A549 (cell line): ENCODE measurements around the gene SH3GL2. TPM values are rescaled to one million over a fixed set of nuclear protein-coding genes. Genes with fewer than 3 reads are reported as not detected.
A peak's percentile ranks its signal among the peaks of the same experiment; 100 is the strongest.

Experiments used
- ATAC-seq, 2 experiments: fragments of 200-7000 bp in 1 of 2; fragments of >200 bp in 1 of 2; cut with Nextera tagmentation in 1 of 2; cut with Tn5 transposase in 1 of 2; 3 replicates each; pipeline versions ENCODE4 v1.8.0 to v1.9.1; 2018 to 2020; ENCODE audit warnings: mild to moderate bottlenecking in 1 of 2, moderate library complexity in 1 of 2
- CTCF ChIA-PET: fragments of 300-600 bp; sonication (Branson Sonifier 250); formaldehyde crosslinking; extraction: SDS; loops from one replicate; lab custom pipeline; 2021; ENCODE audit warnings: antibody characterized with exemption, inconsistent platforms; lab: Yijun Ruan, JAX
- POLR2A ChIA-PET: fragments of 350-600 bp; formaldehyde crosslinking; extraction: SDS; loops from one replicate; lab custom pipeline; 2021; ENCODE audit warnings: antibody characterized with exemption, inconsistent platforms; lab: Yijun Ruan, JAX
- DNase-seq, 2 experiments: peaks; one replicate each; pipeline versions ENCODE4 v3.0.0 to v3.0.0-alpha.2; 2011 to 2016; ENCODE audit warnings: low read depth in 1 of 2, low spot score in 1 of 2
- FAIRE-seq: peaks from 2 replicates; lab custom pipeline; 2011; peaks lifted over from hg19 to GRCh38; lab: Jason Lieb, UNC
- H3K27ac ChIP-seq, 2 experiments: fragments of >200 bp; sonication (Bioruptor Twin); formaldehyde crosslinking; 3 replicates each; pipeline ENCODE4 v1.5.1; 2016 to 2017
- H3K4me1 ChIP-seq: fragments of >200 bp; sonication (Bioruptor Twin); formaldehyde crosslinking; 3 replicates; pipeline ENCODE4 v1.6.1; 2016
- H3K4me2 ChIP-seq: fragments of >200 bp; sonication (Bioruptor Twin); formaldehyde crosslinking; 3 replicates; pipeline ENCODE4 v1.6.1; 2016
- H3K4me3 ChIP-seq: fragments of >200 bp; sonication (Bioruptor Twin); formaldehyde crosslinking; 3 replicates; pipeline ENCODE4 v1.5.1; 2016
- H3K9me3 ChIP-seq: fragments of >200 bp; sonication (Bioruptor Twin); formaldehyde crosslinking; 3 replicates; pipeline ENCODE4 v1.6.1; 2016
- BCL3 ChIP-seq: fragments of >200 bp; sonication (Bioruptor Twin); formaldehyde crosslinking; IDR thresholded peaks from 3 replicates; pipeline ENCODE4 v1.6.1; 2016
- CBX2 ChIP-seq: fragments of 200-600 bp; sonication (generic); IDR thresholded peaks from 2 replicates; pipeline ENCODE4 v1.6.1; 2016; ENCODE audit warnings: low read depth, mild to moderate bottlenecking, borderline replicate concordance
- CHD4 ChIP-seq: fragments of 200-600 bp; sonication (generic); IDR thresholded peaks from 2 replicates; pipeline ENCODE4 v1.6.1; 2016; ENCODE audit warnings: antibody characterized with exemption, mild to moderate bottlenecking, borderline replicate concordance
- CTCF ChIP-seq: fragments of >200 bp; sonication (Bioruptor Twin); formaldehyde crosslinking; IDR thresholded peaks from 3 replicates; pipeline ENCODE4 v1.5.1; 2016
- E2F6 ChIP-seq: IDR thresholded peaks from 2 replicates; pipeline ENCODE4 v1.6.1; 2012; ENCODE audit warnings: low read depth, borderline replicate concordance
- ESRRA ChIP-seq: fragments of 150-350 bp; IDR thresholded peaks from 2 replicates; pipeline ENCODE4 v1.6.1; 2014; ENCODE audit warnings: mild to moderate bottlenecking, low read length, borderline replicate concordance
- HMGXB4 ChIP-seq: fragments of 250-450 bp; sonication (Bioruptor Pico); IDR thresholded peaks from 2 replicates; pipeline ENCODE4 v1.5.0; 2021; ENCODE audit warnings: mild to moderate bottlenecking, moderate library complexity, borderline replicate concordance
- HOXB13 ChIP-seq: fragments of 250-450 bp; sonication (Bioruptor Pico); IDR thresholded peaks from 2 replicates; pipeline ENCODE4 v1.5.0; 2020; ENCODE audit warnings: low read depth, mild to moderate bottlenecking, moderate library complexity
- HOXB5 ChIP-seq: fragments of 250-450 bp; sonication (Bioruptor Pico); IDR thresholded peaks from 2 replicates; pipeline ENCODE4 v1.5.0; 2020; ENCODE audit warnings: mild to moderate bottlenecking, moderate library complexity
- KDM1A ChIP-seq: fragments of 200-600 bp; sonication (generic); IDR thresholded peaks from 2 replicates; pipeline ENCODE4 v1.6.1; 2016; ENCODE audit warnings: low read depth, mild to moderate bottlenecking
- KDM5A ChIP-seq: fragments of 200-600 bp; sonication (generic); IDR thresholded peaks from 2 replicates; pipeline ENCODE4 v1.6.1; 2016; ENCODE audit warnings: antibody characterized with exemption, mild to moderate bottlenecking
- MAX ChIP-seq: IDR thresholded peaks from 2 replicates; pipeline ENCODE4 v1.6.1; 2012
- MAZ ChIP-seq: fragments of 150-350 bp; IDR thresholded peaks from 2 replicates; pipeline ENCODE4 v1.6.1; 2014; ENCODE audit warnings: antibody characterized with exemption, low read depth, low read length, borderline replicate concordance
- NPAS2 ChIP-seq: fragments of 250-450 bp; sonication (Bioruptor Pico); IDR thresholded peaks from 2 replicates; pipeline ENCODE4 v1.8.0; 2022; ENCODE audit warnings: mild to moderate bottlenecking, moderate library complexity, borderline replicate concordance
- PBX3 ChIP-seq: IDR thresholded peaks from 2 replicates; pipeline ENCODE4 v1.6.1; 2012
- POLR2AphosphoS2 ChIP-seq: conservative IDR thresholded peaks from 2 replicates; pipeline ENCODE4 v1.6.1; 2012; ENCODE audit warnings: low read length, improper control_type of control experiment, inconsistent platforms
- RAD21 ChIP-seq, 2 experiments: fragments of >200 bp in 1 of 2; sonication (Bioruptor Twin) in 1 of 2; formaldehyde crosslinking in 1 of 2; IDR thresholded peaks in 1 of 2; conservative IDR thresholded peaks in 1 of 2; 2 replicates in 1 of 2; 3 replicates in 1 of 2; pipeline ENCODE4 v1.6.1; 2012 to 2018; ENCODE audit warnings: inconsistent platforms in 1 of 2
- SMC3 ChIP-seq: fragments of >200 bp; sonication (Bioruptor Twin); formaldehyde crosslinking; IDR thresholded peaks from 3 replicates; pipeline ENCODE4 v1.6.1; 2018; ENCODE audit warnings: inconsistent platforms
- USF2 ChIP-seq: fragments of 450-650 bp; IDR thresholded peaks from 2 replicates; pipeline ENCODE4 v1.6.1; 2014; ENCODE audit warnings: antibody characterized with exemption
- WGBS: methylation state at CpG from one replicate; pipeline ENCODE4 v1.1.6; 2017; ENCODE audit errors: missing lambda C conversion rate; 5-methylcytosine and 5-hydroxymethylcytosine counted together
- polyA minus RNA-seq: library from RNA; depleted of rRNA, polyadenylated mRNA; stranded (reverse); fragments of >200 nt; gene quantifications from 2 replicates; pipeline ENCODE4 v1.2.3, GENCODE V29; 2011; rRNA and poly(A)+ RNA removed
- polyA plus RNA-seq, 4 experiments: library from polyadenylated mRNA; depleted of rRNA in 3 of 4; stranded (reverse); fragments of >200 nt; fragmentation: RNase III in 1 of 4; extraction: RNeasy Plus Mini Kit Qiagen cat#74134 plus additional on column Dnase treatment in 1 of 4; gene quantifications; 2 replicates in 3 of 4; 3 replicates in 1 of 4; pipeline ENCODE4 v1.2.3, GENCODE V29; 2011 to 2017

SH3GL2 gene
- polyA plus RNA-seq (2011; rRNA removed) (0.03 TPM in 1 of 2 replicates, not detected in the other), polyA plus RNA-seq (2017; fragmentation: RNase III; extraction: RNeasy Plus Mini Kit Qiagen cat#74134 plus additional on column Dnase treatment) (0.03 to 0.25 TPM (median 0.04 TPM) in 3 replicates), polyA minus RNA-seq (not detected in 2 replicates)
- polyA plus RNA-seq (2012; cell fraction: cytosol; rRNA removed), result 0.01 TPM in 1 of 2 replicates, not detected in the other
- 0.04 TPM in 2 replicates for polyA plus RNA-seq (2012; cell fraction: nucleus; rRNA removed)

GRCh38 chr9:17578911-17579793, at the start of gene SH3GL2:
Gene SH3GL2 (plus strand): TSS chr9:17579066.
- WGBS, result 5% methylated on average over 4 of the region's 109 CpGs
- Histone ChIP-seq H3K4me2 (peak within 1 kb of the TSS; percentile 94), H3K4me3 (peak within 1 kb of the TSS; percentile 55), H3K9me3 (no peaks in the 10 kb centered on the region; the same call in 2 of the 3 replicates), H3K4me1 (0 out of 3 replicates have a peak, but pooled peaks cover 5% of the 10 kb centered on the region), H3K27ac (0 out of 6 replicates have a peak within 1 kb of the TSS, but pooled peaks of 1 of the 2 experiments have one; percentile 20)
- TF ChIP-seq MAX, result peak; percentile 24
- no peak for TF ChIP-seq POLR2AphosphoS2
- TF ChIP-seq MAZ, result no peak
- ATAC-seq, result peak; percentile 76 to 89
- FAIRE-seq, result no peak
- CTCF ChIA-PET, result no interaction called here
- DNase-seq, result peak; percentile 15 to 35
- POLR2A ChIA-PET, result no interaction called here

GRCh38 chr9:17531642-17532254, 47.1 kb upstream of the SH3GL2 start:
- no peak for TF ChIP-seq HOXB13 (CRISPR knock-in tag)
- peak; percentile 63 for TF ChIP-seq SMC3
- peak; percentile 72 to 74 for TF ChIP-seq RAD21 (conservative IDR thresholded peaks at IDR 0.05 in 1 of 2, IDR thresholded peaks at IDR 0.05 in 1 of 2)
- TF ChIP-seq CTCF, result peak; percentile 76
- TF ChIP-seq BCL3, result no peak
- no peak for TF ChIP-seq MAX
- no peak for TF ChIP-seq PBX3
- H3K4me1 ChIP-seq, result no peaks in the 10 kb centered on the region
- ATAC-seq (peak in 1 of 2 experiments; percentile 84; a peak in 3 of 6 replicates), DNase-seq (peak; percentile 38 to 48), FAIRE-seq (no peak)
- no peak overlapping the region for H3K27ac ChIP-seq
- no peaks in the 10 kb centered on the region for H3K9me3 ChIP-seq
- POLR2A ChIA-PET, result no interaction called here
- WGBS, result 33% methylated on average over 10 of the region's 10 CpGs
- peak overlapping the region; percentile 45; the same call in 2 of the 3 replicates for H3K4me2 ChIP-seq
- CTCF ChIA-PET, result interaction anchor here (0.9 to 1.6 kb wide), 10 partner anchors 11 to 1501 kb away, joined by 3 to 6 read pairs (median 3); partner anchors contain the start of gene SAXO1
- H3K4me3 ChIP-seq, result no peak overlapping the region

- Histone ChIP-seq H3K4me3 (no peak overlapping the region), H3K27ac (no peak overlapping the region), H3K4me2 (no peak overlapping the region), H3K4me1 (no peaks in the 10 kb centered on the region), H3K9me3 (no peaks in the 10 kb centered on the region)
- no peak for ATAC-seq
- FAIRE-seq, result no peak
- ChIA-PET CTCF (interaction anchor here (0.9 to 1.6 kb wide), 11 partner anchors 12 to 1500 kb away, joined by 3 to 9 read pairs (median 3); partner anchors contain the start of gene SAXO1), POLR2A (no interaction called here)
- WGBS, result 58% methylated on average over 5 of the region's 6 CpGs
- DNase-seq, result no peak
- TF ChIP-seq POLR2AphosphoS2, result no peak
- no peak for TF ChIP-seq KDM1A
- TF ChIP-seq MAZ, result no peak
- TF ChIP-seq CHD4, result no peak
- TF ChIP-seq HMGXB4, result no peak
- TF ChIP-seq CBX2, result no peak
- no peak for TF ChIP-seq KDM5A
- no peak for TF ChIP-seq E2F6
- TF ChIP-seq HOXB13 (CRISPR knock-in tag), result no peak
- TF ChIP-seq HOXB5 (CRISPR knock-in tag), result no peak
- TF ChIP-seq ESRRA, result no peak
- TF ChIP-seq NPAS2 (CRISPR knock-in tag), result no peak
- no peak for TF ChIP-seq USF2
Measured at GRCh38 chr9:17532461-17532860, 46.4 kb upstream of the SH3GL2 start.
